ENCODE data around the gene NUP98.

- TF ChIP-seq EZH2 (IDR thresholded peaks at IDR 0.05) (no peak), POLR2AphosphoS5 (IDR thresholded peaks at IDR 0.05; ENCODE audit: borderline replicate concordance, low read depth, low read length) (no peak)
Observed at GRCh38 chr11:3675971-3676370, 121.4 kb downstream of the NUP98 start.

Data from SK-N-MC (cell line).